ENCODE data around the gene LIMS2.

The LIMS2 gene

GRCh38 chr2:127705391-127706065 lies 30.2 kb upstream of the LIMS2 start:
- no peak overlapping the region for H3K27ac ChIP-seq
- TF ChIP-seq, protein P1, sequence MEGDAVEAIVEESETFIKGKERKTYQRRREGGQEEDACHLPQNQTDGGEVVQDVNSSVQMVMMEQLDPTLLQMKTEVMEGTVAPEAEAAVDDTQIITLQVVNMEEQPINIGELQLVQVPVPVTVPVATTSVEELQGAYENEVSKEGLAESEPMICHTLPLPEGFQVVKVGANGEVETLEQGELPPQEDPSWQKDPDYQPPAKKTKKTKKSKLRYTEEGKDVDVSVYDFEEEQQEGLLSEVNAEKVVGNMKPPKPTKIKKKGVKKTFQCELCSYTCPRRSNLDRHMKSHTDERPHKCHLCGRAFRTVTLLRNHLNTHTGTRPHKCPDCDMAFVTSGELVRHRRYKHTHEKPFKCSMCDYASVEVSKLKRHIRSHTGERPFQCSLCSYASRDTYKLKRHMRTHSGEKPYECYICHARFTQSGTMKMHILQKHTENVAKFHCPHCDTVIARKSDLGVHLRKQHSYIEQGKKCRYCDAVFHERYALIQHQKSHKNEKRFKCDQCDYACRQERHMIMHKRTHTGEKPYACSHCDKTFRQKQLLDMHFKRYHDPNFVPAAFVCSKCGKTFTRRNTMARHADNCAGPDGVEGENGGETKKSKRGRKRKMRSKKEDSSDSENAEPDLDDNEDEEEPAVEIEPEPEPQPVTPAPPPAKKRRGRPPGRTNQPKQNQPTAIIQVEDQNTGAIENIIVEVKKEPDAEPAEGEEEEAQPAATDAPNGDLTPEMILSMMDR (conservative IDR thresholded peaks at IDR 0.05): no peak
- no peak for TF ChIP-seq ZFX (IDR thresholded peaks at IDR 0.05)

GRCh38 chr2:127704641-127705390 lies 29.5 kb upstream of the LIMS2 start:
- H3K27ac ChIP-seq: no peak overlapping the region
- no peak for TF ChIP-seq ZFX (IDR thresholded peaks at IDR 0.05)
- TF ChIP-seq, protein P1 (conservative IDR thresholded peaks at IDR 0.05): no peak

DNA sequence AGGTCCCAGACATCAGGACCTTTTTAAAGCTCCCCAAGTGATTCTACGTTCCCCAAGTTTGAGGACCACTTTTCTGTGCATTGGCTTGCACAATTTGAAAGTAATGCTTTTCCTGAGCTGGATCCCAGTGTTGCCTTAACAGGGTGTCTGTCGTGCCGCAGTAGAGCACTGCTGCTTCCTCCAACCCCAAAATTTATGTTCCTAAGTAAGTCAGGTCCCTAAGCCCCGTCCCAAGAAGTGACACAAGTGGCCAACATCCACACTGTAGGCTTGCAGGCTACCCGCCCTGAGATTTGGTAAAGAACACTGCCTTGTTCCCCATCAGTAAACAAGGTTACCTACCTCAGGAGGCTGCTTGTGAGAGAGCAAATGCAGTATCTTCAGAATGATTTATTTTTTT lies 28.0 kb upstream of the LIMS2 start:
- TF ChIP-seq, protein P1 (conservative IDR thresholded peaks at IDR 0.05): no peak
- no peak for TF ChIP-seq ZFX (IDR thresholded peaks at IDR 0.05)
- H3K27ac ChIP-seq: no peak overlapping the region; the same call in 1 of the 2 replicates

- TF ChIP-seq ZFX (IDR thresholded peaks at IDR 0.05): no peak
- TF ChIP-seq, protein P1 (conservative IDR thresholded peaks at IDR 0.05): no peak
- peak overlapping the region; percentile 97 for H3K27ac ChIP-seq
Observed at GRCh38 chr2:127702395-127703009, 27.2 kb upstream of the LIMS2 start.

GRCh38 chr2:127701651-127702394 lies 26.5 kb upstream of the LIMS2 start:
- H3K27ac ChIP-seq: peak overlapping the region; percentile 97
- TF ChIP-seq ZFX (IDR thresholded peaks at IDR 0.05): peak; percentile 97
- TF ChIP-seq, protein P1 (conservative IDR thresholded peaks at IDR 0.05): peak; percentile 37

- peak within 1 kb of the TSS; percentile 97 for H3K27ac ChIP-seq
- TF ChIP-seq, protein P1 (conservative IDR thresholded peaks at IDR 0.05): no peak
Observed at GRCh38 chr2:127701193-127701650, 25.9 kb upstream of the LIMS2 start, which contains the start of gene SFT2D3. TSS of gene SFT2D3 (plus strand) at chr2:127701497. CDS start at chr2:127701529, 32 bp downstream.
